Stimulated activated CD8-positive, alpha-beta memory T cell treated with anti-CD3 and anti-CD28 coated beads, Interleukin-7, amount 100 ng/mL, for 1 hour (primary cell): ENCODE measurements around the gene ABI1.

Experiments
- DNase-seq, 2 donors: peaks; one replicate each; pipeline ENCODE4 v3.0.0-alpha.2; 2020; ENCODE audit warnings: low read depth in 2 of 2

ABI1 gene

DNA sequence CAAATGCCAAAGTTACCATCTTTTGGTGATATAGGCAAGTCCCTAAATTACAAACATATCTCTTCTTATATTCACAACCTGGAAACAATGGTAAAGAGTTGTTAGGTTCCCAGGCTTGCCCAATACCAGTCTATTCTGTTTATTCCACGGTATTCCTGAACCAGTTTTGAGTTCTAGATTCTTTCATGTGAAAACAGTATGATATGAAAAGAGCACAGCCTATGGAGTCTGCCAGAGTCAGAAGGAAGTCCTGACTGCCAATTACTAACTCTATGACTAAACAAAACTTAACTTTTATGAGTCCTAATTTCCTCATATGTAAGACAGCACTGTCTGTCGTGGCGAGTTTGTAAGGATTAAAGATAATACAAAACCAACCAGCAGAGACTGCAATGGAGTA is 5.6 kb downstream of the ABI1 start:
- DNase-seq = no peak

DNA sequence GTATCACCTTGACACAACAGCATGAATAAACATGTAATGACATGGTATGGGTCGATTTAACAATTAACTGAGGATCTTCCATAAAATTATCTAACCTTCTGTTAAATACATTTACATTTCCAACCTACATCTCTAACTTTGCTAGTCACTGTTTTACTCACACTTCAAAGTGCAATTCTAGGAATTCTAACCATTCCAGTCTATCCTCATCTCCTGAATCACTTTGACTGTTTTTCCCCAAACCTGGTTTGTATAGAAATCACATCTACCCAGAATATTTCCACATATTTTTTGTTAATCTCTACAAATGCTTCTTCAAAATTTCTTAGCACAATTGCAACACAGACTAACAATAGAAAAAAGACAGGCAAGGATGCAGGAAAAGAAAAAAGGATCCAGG is 6.2 kb downstream of the ABI1 start:
- DNase-seq = no peak

- DNase-seq = no peak
Observed at GRCh38 chr10:26844396-26844975, 16.3 kb downstream of the ABI1 start.

DNA sequence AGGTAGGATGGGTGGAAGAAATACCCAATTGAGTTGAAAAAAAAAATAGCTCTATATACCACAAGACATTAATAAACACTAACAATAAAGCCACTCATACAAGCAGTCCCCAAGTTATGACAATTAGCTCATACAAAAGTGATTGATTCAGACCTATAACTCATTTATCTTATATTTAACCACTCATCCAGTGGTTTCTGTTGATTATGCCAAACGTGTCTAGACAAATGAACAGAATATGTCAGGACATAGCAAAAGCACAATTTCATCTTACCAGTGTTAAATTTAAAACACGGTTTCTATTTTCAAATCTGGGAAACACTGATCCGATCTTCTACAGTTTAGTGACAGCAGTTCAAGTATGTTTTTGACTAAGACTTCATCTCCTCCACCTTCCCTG is 17.0 kb downstream of the ABI1 start:
- no peak for DNase-seq

DNA sequence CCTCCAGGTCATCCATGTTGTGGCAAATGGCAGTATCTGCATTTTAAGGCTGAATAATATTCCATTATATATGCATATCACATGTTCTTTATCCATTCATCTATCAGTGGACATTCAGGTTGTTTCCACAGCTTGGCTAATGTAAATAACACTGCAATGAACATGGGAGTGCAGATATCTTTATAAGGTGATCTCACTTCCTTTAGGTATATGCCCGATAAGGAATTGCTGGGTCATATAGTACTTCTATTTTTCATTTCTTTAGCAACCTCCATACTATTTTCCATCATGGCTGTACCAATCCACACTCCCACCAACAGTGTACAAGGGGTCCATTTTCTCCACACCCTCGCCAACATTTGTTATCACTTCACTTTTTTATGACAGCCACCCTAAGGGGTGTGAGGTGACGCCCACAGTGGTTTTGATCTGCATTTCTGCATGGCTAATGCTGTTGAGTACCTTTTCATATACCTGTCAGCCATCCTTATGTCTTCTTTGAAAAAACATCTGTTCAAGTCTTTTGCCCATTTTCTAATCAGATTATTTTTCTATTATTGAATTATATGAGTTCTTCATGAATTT is 18.9 kb downstream of the ABI1 start:
- no peak for DNase-seq

DNA sequence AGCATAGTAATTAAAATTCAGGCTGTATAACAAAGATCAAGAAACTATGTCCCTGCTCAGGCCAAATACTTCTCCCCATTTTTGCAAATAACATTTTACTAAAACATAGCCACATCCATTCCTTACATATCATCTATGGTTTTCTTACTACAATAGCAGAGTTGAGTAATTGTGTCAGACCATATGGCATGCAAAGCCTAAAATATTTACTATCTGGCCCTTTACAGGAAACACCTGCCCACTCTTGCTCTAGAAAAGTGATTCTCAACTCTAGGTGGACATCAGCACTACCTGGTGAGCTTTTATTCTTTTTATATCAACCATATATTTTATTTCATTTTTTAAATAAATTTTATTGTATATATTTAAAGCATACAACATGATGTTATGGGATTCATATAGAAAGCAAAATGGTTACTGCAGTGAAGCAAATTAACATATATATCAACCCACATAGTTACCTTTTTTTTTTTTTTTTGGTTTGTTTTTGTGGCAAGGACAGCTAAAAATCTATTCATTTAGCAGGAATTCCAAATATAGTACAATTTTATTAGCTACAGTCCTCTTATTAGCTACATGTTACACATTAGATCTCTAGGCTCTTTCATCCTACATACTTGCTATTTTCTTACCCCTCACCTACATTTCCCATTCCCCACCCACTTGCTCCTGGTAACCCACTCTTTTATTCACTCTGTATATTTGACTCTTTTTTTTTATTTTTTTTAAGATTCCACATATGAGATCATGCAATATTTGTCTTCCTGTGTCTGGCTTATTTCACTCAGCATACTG is 19.6 kb downstream of the ABI1 start:
- DNase-seq = no peak

DNA sequence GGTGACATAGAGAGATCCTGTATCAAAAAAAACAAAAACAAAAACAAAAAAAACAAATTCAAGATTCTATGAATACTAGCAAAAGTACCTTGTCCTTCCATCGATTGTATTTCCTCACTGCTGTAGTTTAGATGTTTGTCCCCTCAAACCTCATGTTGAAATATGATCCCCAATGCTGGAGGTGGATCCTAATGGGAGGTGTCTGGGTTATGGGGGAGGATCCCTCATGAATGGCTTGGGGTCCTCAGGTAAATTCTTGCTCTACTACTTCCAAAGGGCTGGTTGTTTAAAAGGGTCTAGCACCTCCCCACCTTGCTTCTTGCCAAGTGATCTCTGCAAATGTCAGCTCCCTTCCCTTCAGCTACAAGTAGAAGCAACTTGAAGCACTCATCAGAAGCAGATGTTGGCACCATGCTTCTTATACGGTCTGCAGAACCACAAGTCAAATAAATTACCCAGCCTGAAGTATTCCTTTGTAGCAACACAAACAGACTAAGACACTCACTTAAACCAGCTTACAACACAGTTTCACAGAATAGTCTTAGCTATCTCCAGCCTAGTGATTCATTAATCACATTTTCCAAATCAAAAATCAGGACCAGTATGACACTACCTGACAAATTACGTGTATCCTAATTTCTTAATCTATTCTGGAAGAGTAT is 20.7 kb downstream of the ABI1 start:
- no peak for DNase-seq

- DNase-seq = no peak
Observed at GRCh38 chr10:26837139-26837538, 23.6 kb downstream of the ABI1 start.

DNA sequence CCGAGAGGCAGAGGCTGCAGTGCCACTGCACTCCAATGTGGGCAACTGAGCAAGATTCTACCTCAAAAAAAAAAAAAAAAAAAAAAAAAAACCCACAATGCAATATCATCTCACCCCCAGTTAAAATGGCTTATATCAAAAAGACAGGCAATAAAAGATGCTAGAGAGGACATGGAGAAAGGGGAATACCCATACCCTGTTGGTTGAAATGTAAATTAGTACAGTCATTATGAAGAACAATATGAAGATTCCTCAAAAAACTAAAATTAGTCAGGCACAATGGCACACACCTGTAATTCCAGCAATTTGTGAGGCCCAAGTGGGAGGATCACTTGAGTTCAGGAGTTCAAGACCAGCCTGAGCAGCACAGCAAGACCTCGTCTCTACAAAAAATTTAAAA is 25.7 kb downstream of the ABI1 start:
- no peak for DNase-seq

DNA sequence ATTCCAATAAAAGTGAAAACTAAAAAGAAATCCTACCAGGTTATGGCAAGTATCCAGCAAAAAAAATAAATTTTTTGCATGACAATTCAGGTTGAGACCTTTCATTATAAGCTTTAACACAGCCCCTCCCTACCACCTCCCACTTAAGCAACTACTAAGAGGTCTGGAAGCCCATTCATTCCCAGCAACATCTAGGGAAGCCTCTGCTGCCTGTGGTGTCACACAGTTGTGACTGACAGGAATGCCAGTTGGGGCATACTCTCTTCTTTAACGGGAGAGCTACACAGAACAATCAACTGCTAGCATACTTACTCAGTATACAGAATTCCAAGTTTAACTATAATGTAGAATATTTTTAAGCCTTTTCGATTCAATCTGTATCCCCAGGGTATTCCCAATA is 27.8 kb downstream of the ABI1 start:
- DNase-seq = no peak

- no peak for DNase-seq
Observed at GRCh38 chr10:26831936-26832335, 28.8 kb downstream of the ABI1 start.

GRCh38 chr10:26829810-26830515 is 30.8 kb downstream of the ABI1 start:
- no peak for DNase-seq

DNA sequence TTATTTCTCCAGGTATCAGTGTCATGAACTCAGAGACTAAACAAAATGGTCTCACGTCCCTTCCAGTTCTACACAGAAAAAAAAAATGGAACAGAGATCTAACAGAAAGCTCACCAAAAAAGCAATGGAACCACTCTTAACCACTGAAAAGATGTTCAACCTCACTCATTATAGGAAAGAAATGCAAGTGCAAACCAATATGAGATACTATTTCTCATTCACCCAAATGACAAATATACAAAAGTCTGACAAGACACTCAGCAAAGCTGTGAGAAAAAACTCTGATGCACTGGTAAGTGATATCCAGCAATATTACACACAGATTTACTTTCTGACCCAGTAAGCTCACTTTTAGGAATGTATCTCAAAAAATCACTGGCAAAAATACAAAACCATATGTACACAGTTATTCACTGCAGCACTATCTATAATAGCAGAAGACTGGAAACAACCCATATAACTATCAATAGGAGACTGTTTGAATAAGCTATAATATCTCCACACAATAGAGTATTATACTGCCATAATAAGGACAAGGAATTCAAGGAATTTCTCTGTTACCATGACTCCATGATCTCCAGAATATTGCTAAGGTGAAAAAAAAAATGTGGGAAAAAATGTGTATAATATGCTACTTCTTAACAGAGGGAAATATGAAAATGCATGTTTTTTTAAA is 36.6 kb downstream of the ABI1 start:
- DNase-seq = no peak

DNA sequence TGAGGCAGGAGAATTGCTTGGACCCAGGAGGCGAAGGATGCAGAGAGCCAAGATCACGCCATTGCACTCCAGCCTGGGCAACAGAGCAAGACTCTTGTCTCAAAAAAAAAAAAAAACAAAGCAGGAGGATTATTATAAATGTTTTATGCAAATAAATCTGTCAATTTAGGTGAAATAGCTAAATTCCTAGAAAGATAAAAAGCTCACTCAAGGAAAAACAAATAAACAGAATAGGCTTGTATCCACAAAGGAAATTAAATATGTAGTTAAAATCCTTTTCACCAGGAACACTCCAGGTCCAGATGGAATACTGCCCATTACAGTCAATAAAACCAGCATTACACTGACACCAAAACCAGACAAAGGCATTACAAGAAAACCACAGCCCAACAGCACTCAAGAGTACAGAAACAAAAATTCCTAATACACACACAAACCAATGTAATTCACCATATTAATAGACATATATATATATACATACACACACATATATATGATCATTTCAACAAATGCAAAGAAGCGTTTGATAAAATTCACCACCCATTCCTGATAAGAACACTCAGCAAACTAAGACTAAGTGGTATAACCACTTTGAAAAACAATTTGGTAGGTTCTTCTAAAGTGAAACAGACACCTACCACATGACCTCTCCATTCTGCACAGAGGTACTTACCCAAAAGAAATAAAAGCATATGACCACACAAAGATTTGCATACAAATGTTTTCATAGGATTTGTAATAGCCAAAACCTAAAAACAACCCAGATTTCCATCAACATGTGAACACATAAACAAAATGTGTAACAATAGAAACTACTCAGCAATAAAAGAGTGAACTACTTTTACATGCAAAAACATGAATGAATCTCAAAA is 38.8 kb downstream of the ABI1 start:
- DNase-seq = no peak

- DNase-seq = no peak
Observed at GRCh38 chr10:26815500-26815899, 45.3 kb downstream of the ABI1 start.

GRCh38 chr10:26810435-26811026 is 50.2 kb downstream of the ABI1 start:
- no peak for DNase-seq

DNA sequence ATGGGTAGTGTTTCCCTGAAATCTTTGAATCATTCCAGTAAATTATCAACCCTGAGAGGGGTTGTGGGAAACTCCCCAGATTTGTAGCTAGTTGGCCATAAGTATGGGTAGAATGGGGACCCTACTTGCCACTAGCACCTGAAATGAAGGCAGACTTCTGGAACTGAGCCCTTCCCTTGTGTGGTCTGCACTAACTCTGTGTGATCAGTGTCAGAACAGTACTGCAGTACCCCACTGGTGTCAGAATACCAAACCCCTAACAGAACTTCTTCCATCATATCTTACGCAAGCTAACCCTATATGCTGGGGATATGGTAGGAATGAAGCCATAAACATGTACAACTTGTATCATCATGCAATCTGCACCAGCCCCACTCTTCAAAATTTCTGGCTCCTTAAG is 50.8 kb downstream of the ABI1 start:
- no peak for DNase-seq

GRCh38 chr10:26807532-26807931 is 53.2 kb downstream of the ABI1 start:
- no peak for DNase-seq

- no peak for DNase-seq
Observed at GRCh38 chr10:26806557-26806956, 54.2 kb downstream of the ABI1 start.

- DNase-seq = no peak
Observed at GRCh38 chr10:26805567-26806245, 55.1 kb downstream of the ABI1 start.
